ENCODE data around the gene PLCL1.
A peak's percentile ranks its signal among the peaks of the same experiment; 100 is the strongest.

PLCL1 gene

GRCh38 chr2:197884252-197884651 lies 79.9 kb downstream of the PLCL1 start:
- FAIRE-seq (no peak), DNase-seq (ENCODE audit: low spot score) (no peak)

GRCh38 chr2:197885126-197885525 lies 80.7 kb downstream of the PLCL1 start:
- DNase-seq (ENCODE audit: low spot score), result no peak
- FAIRE-seq, result no peak

GRCh38 chr2:197885587-197885986 lies 81.2 kb downstream of the PLCL1 start:
- no peak for FAIRE-seq
- DNase-seq (ENCODE audit: low spot score), result no peak

GRCh38 chr2:197888321-197888720 lies 83.9 kb downstream of the PLCL1 start:
- no peak for DNase-seq (ENCODE audit: low spot score)
- FAIRE-seq, result no peak

- DNase-seq (ENCODE audit: low spot score) (peak; percentile 21), FAIRE-seq (no peak)
Measured at GRCh38 chr2:197889041-197889440, 84.6 kb downstream of the PLCL1 start.

- FAIRE-seq (no peak), DNase-seq (ENCODE audit: low spot score) (no peak)
Measured at GRCh38 chr2:197890168-197890567, 85.8 kb downstream of the PLCL1 start.

- DNase-seq (ENCODE audit: low spot score) (no peak), FAIRE-seq (no peak)
Measured at GRCh38 chr2:197891897-197892442, 87.6 kb downstream of the PLCL1 start.

GRCh38 chr2:197893403-197894177 lies 89.2 kb downstream of the PLCL1 start:
- FAIRE-seq, result no peak
- no peak for DNase-seq (ENCODE audit: low spot score)

GRCh38 chr2:197894751-197895274 lies 90.4 kb downstream of the PLCL1 start:
- DNase-seq (ENCODE audit: low spot score), result no peak
- FAIRE-seq, result no peak

GRCh38 chr2:197897960-197898678 lies 93.7 kb downstream of the PLCL1 start:
- FAIRE-seq (no peak), DNase-seq (ENCODE audit: low spot score) (no peak)

GRCh38 chr2:197904446-197904845 lies 100.1 kb downstream of the PLCL1 start:
- DNase-seq (ENCODE audit: low spot score), result no peak
- FAIRE-seq, result no peak

GRCh38 chr2:197908156-197908555 lies 103.8 kb downstream of the PLCL1 start:
- FAIRE-seq (no peak), DNase-seq (ENCODE audit: low spot score) (no peak)

GRCh38 chr2:197908990-197909776 lies 104.8 kb downstream of the PLCL1 start:
- peak; percentile 52 for DNase-seq (ENCODE audit: low spot score)
- FAIRE-seq, result no peak

GRCh38 chr2:197911667-197912066 lies 107.3 kb downstream of the PLCL1 start:
- FAIRE-seq, result no peak
- DNase-seq (ENCODE audit: low spot score), result no peak

- no peak for FAIRE-seq
- no peak for DNase-seq (ENCODE audit: low spot score)
Measured at GRCh38 chr2:197913084-197913483, 108.7 kb downstream of the PLCL1 start.

- FAIRE-seq, result no peak
- no peak for DNase-seq (ENCODE audit: low spot score)
Measured at GRCh38 chr2:197914778-197915177, 110.4 kb downstream of the PLCL1 start.

- DNase-seq (ENCODE audit: low spot score), result no peak
- no peak for FAIRE-seq
Measured at GRCh38 chr2:197915548-197916265, 111.3 kb downstream of the PLCL1 start.

- FAIRE-seq (no peak), DNase-seq (ENCODE audit: low spot score) (no peak)
Measured at GRCh38 chr2:197919487-197919886, 115.1 kb downstream of the PLCL1 start.

GRCh38 chr2:197920088-197920487 lies 115.7 kb downstream of the PLCL1 start:
- FAIRE-seq, result no peak
- no peak for DNase-seq (ENCODE audit: low spot score)

GRCh38 chr2:197920592-197921201 lies 116.3 kb downstream of the PLCL1 start:
- FAIRE-seq (no peak), DNase-seq (ENCODE audit: low spot score) (no peak)

Measured in urothelium cell line (cell line).